ENCODE measurements around the gene RPP40.

Gene RPP40

GRCh38 chr6:4958624-4959023, 45.2 kb downstream of the RPP40 start:
- ChIA-PET POLR2A (no interaction called here), CTCF (no interaction called here)
- no peak for DNase-seq (ENCODE audit: extremely low spot score)
- TF ChIP-seq CTCF (IDR thresholded peaks at IDR 0.05; ENCODE audit: control extremely low read depth, extremely low read depth, low read depth, missing control alignments), result no peak

GRCh38 chr6:4957521-4958231, 46.2 kb downstream of the RPP40 start:
- no peak for TF ChIP-seq CTCF (IDR thresholded peaks at IDR 0.05; ENCODE audit: control extremely low read depth, extremely low read depth, low read depth, missing control alignments)
- POLR2A ChIA-PET, result no interaction called here
- no peak for DNase-seq (ENCODE audit: extremely low spot score)
- CTCF ChIA-PET, result interaction anchor here (0.9 kb wide), 1 partner anchor 25 kb away, joined by 3 read pairs; no protein-coding TSS in a partner anchor

- no peak for DNase-seq (ENCODE audit: extremely low spot score)
- CTCF ChIA-PET, result interaction anchor here (0.9 kb wide), 1 partner anchor 26 kb away, joined by 3 read pairs; no protein-coding TSS in a partner anchor
- no peak for TF ChIP-seq CTCF (IDR thresholded peaks at IDR 0.05; ENCODE audit: control extremely low read depth, extremely low read depth, low read depth, missing control alignments)
- POLR2A ChIA-PET, result no interaction called here
Measured at GRCh38 chr6:4956625-4957024, 47.2 kb downstream of the RPP40 start.

GRCh38 chr6:4953440-4953839, 50.4 kb downstream of the RPP40 start:
- POLR2A ChIA-PET, result no interaction called here
- no peak for TF ChIP-seq CTCF (IDR thresholded peaks at IDR 0.05; ENCODE audit: control extremely low read depth, extremely low read depth, low read depth, missing control alignments)
- CTCF ChIA-PET, result no interaction called here
- no peak for DNase-seq (ENCODE audit: extremely low spot score)

GRCh38 chr6:4950836-4951533, 52.9 kb downstream of the RPP40 start:
- CTCF ChIA-PET, result interaction anchor here (1.2 kb wide), 1 partner anchor 9 kb away, joined by 3 read pairs; no protein-coding TSS in a partner anchor
- POLR2A ChIA-PET, result no interaction called here

GRCh38 chr6:4950076-4950475, 53.8 kb downstream of the RPP40 start:
- CTCF ChIA-PET, result no interaction called here
- no peak for TF ChIP-seq CTCF (IDR thresholded peaks at IDR 0.05; ENCODE audit: control extremely low read depth, extremely low read depth, low read depth, missing control alignments)
- POLR2A ChIA-PET, result no interaction called here
- no peak for DNase-seq (ENCODE audit: extremely low spot score)

More at GRCh38 chr6:4950836-4951533, 52.9 kb downstream of the RPP40 start:
- DNase-seq (ENCODE audit: extremely low spot score), result no peak
- TF ChIP-seq CTCF (IDR thresholded peaks at IDR 0.05; ENCODE audit: control extremely low read depth, extremely low read depth, low read depth, missing control alignments), result no peak

All from GM10248 (cell line).